Measurements from ENCODE around the gene DCHS1.

GRCh38 chr11:6615046-6615445, 40.6 kb downstream of the DCHS1 start:
- TF ChIP-seq CTCF (IDR thresholded peaks at IDR 0.05; ENCODE audit: low read depth, low read length) (no peak), EZH2phosphoT487 (IDR thresholded peaks at IDR 0.05; ENCODE audit: low read depth) (no peak)
